Measurements from ENCODE around the gene SMARCC2.

The SMARCC2 gene

DNA sequence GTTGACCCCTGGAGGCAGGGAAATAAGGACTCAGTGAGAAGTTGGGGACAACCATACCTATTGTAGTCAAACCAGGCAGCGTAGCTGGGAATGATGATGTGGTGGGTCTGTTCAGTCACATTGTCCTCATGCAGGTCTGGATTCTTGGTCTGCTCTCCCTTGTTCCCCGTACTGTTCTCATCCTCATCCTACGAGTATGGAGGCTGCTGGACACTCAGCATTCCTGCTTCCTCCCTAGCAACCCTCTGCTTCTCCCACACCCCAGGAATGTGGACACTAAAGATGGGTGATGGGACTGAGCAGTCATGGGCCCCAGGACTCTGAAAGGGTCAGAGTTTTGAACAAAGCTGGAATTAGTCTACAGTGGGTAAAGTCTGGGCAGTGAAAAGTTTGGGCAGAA is 10.9 kb downstream of the SMARCC2 start:
- no peak overlapping the region for H3K27ac ChIP-seq
- no peak overlapping the region for H3K4me3 ChIP-seq

DNA sequence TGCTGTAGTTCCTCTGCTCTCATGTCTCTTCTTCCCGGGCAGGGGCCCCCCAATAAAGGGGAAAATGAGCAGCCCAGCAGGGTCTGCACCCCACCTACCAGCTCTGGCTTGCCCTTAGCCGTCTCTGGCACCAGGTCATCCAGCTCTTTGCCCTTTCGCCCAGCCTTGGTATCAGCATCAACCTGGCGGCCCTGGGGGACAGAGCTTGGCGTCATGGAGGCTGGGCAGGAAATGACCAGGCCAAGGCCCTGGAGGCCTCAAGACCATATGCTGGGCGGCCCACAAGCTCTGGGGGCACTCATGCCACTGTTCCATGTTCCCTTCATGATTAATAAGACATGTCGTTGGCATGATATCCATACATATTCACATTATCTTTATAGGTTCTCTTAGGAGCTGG is 16.4 kb downstream of the SMARCC2 start:
- Histone ChIP-seq H3K4me3 (no peak overlapping the region), H3K27ac (no peak overlapping the region)

DNA sequence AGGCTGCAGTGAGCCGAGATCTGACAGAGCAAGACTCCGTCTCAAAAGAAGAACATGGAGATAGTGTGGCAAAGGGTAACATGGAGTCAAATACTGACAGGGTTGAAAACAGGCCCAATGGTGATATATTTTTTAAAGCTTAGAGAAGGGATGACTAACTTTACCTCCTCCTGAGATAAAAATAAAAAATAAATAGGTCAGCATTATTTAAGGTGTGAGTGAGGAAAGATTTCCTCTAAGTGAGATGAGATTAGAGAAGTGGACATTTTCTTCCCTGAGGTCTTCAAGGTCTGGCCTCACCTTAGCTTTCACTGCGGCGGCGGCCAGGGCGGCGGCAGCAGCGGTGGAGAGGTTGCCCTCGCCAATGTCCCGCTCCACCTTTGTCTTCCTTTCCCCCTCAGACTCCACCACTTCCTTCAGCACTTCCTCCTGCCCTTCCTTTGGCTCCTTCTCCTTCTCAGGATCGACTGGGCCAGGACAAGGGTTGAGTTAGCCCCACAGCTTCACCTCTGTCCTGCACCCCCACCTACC is 20.0 kb downstream of the SMARCC2 start:
- H3K27ac ChIP-seq: no peak overlapping the region
- H3K4me3 ChIP-seq: no peak overlapping the region

DNA sequence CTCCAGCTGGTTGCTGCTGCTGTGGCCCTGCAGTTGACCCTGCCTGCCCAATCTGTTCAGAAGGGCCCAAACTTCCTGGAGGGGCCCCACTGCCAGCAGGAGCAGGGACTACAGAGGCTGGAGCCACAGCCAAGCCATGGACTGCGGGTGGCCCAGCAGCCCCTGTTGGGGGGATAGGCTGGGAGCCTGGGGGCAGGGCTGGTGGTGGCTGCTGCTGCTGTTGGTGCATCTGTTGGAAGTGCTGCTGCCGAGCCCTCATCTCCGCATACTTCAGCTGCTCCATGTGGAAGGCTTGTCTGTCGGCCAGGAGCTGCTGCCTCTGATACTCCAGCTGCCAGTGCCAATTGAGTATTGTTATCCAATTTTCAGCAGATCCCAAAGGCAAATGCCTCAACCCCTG is 23.9 kb downstream of the SMARCC2 start:
- peak overlapping the region in 2 of 21 experiments; percentile 23 to 28 for H3K27ac ChIP-seq
- no peak overlapping the region for H3K4me3 ChIP-seq

DNA sequence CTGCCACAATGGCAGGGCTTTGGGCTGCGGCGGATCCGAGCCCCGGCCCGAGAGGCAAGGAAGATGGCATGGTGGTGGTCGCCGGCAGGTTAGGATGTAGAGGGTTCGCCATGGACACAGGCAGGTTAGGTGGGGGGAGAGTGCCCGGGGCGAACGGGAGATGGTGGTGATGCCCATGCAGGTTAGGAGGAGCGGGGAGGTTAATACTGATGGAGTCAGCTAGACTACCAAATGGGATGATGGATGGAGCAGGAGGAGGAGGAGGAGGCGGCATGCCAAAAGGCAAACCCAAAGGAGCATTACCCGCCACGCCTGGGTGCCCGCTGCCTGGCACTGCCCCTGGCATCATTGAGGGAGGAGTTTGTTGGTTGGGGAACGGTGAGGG is 24.9 kb downstream of the SMARCC2 start:
- no peak overlapping the region for H3K27ac ChIP-seq
- no peak overlapping the region for H3K4me3 ChIP-seq

DNA sequence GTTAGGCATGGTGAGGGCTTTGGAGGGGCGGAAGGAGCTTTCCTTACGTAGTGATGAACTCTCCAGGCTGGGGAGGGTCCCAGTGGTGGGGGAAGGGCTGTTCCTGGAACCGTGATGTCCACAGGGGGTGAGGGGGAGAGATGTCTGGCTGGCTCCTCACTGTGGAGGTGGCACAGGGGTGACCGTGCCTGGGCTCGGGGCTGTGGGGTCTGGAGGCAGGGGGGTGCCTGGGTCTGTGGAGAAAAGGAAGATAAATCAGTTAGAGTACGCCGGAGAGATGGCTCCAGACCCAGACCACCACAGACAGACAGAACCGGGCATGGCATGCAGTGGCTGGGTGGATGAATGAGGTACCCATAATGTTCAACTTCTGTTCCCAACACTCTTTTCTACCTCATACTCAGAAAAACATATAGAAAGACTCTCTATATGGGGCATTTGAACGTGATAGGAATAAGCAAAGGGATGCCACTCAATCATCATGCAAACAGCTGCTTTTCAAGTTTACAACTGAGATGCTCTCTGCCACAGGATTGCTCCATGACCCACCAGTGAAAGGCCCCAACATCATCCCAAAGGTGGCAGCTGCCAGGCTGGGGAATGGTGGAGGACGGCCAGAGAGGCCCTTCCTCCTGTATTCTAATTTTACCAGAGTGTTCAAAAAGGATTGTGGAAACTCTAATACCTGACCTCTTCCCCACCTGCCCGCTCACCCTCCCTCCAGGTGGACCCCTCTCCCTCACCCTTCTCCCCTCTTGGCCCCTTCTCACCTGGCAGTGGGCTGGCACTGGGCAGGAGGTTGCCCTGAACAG is 25.5 kb downstream of the SMARCC2 start:
- Histone ChIP-seq H3K4me3 (no peak overlapping the region), H3K27ac (peak overlapping the region in 1 of 21 experiments; percentile 31)

DNA sequence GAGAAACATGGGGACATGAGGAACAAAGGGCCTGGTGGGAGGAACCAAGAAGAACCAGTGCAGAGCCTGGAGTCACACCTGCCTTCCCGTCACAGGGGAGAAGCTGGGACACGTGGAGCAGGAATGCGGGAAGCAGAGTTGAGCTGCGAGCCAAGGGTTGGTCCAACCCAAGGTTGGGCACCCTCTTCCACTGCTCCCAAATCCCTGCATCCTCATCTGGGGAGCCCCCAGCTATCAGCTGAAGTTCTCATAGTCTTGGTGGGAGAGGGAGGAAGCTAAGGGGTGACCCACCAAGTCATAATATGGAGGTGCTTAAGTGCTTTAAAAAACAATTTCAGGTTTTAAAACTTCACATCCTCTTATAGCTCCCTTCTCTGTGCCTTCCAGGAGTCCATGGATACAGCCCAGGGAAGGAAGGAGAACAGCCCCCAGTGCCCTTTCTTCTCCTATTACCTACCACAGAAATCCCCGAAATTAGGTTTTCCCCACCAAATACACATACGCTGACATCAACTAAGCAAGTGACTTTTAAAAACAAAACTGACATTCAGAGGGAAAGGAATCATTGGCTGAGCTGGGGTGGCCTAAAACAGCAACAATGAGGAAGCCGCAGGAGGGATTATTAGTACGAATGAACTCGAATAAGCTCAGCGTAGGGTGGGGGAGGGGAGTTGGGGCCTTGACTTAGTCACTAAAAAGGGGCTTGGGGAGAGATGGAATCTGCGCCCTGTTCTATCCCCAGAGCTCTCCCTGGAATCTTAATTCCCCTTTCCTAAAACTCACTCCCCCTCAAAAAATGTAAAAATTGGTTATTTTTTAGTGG is 26.6 kb downstream of the SMARCC2 start:
- Histone ChIP-seq H3K27ac (peak overlapping the region in 1 of 21 experiments; percentile 11), H3K4me3 (no peak overlapping the region)

DNA sequence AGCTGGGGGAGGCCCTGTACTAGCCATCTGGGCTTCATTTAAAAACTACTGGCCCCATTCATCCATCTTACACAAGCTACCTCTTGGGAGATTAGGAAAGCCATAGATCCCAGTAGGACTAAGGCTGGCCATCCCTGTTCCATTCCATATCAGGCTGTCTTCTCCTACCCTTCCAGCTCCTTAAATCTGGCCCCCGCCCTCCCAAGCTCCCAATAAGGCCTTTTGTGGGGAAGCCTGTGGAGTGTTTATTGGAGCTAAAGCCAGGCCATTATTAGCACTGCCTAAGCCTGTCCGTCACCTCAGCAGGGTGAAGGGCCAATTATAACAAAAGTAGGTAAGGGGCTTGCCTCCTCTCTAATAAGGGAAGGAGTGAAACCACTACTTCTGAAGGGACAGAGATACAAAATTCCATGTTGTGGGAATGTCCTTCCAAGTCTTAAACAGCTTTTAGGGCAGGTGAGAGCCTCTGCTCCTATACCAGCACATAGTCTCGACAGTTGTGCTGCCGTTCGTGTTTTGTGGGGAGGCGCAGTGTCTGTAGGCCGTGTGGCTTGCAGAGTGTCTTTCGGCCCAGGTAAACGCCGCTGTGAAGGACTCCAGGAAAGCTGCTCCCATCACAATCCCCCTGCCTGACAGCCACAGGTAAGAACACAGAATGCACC is 27.5 kb downstream of the SMARCC2 start:
- H3K4me3 ChIP-seq: no peak overlapping the region
- peak overlapping the region in 9 of 21 experiments; percentile 9 to 98 (median 94) for H3K27ac ChIP-seq

DNA sequence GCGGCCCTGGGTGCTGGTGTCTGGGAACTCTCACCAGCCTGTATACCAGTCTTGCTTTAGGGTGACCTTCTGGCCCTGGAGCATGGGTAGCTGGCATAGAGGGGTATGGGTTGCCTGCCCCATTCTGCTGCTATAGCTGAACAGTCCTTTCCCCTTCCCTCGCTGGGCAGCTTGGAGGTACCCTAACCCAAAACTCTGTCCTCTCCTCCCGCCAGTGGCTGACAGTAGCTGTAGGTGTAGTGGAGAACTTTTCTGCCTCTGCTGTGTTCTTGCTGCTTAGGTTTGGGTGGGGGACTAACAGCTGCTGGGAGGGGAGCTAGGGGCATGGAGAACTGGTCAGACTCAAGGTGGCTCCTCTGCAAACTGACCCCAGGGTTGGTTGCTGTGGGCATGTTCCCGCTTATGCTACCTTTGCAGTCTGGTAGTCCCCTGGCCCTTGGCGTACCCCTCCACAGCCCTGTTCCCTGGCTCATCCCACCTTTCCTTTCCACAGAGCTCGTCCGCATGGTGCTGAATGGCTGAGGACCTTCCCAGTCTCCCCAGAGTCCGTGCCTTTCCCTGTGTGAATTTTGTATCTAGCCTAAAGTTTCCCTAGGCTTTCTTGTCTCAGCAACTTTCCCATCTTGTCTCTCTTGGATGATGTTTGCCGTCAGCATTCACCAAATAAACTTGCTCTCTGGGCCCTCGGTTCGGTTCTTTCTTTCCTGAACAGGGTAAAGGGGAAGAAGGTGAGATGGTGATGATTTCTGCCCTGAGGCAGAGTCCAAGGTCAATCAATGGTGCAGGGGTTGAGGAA is 28.2 kb downstream of the SMARCC2 start:
- Histone ChIP-seq H3K4me3 (peak overlapping the region in 6 of 7 experiments; percentile 64 to 79 (median 76)), H3K27ac (peak overlapping the region in 19 of 21 experiments; percentile 6 to 99 (median 97))

DNA sequence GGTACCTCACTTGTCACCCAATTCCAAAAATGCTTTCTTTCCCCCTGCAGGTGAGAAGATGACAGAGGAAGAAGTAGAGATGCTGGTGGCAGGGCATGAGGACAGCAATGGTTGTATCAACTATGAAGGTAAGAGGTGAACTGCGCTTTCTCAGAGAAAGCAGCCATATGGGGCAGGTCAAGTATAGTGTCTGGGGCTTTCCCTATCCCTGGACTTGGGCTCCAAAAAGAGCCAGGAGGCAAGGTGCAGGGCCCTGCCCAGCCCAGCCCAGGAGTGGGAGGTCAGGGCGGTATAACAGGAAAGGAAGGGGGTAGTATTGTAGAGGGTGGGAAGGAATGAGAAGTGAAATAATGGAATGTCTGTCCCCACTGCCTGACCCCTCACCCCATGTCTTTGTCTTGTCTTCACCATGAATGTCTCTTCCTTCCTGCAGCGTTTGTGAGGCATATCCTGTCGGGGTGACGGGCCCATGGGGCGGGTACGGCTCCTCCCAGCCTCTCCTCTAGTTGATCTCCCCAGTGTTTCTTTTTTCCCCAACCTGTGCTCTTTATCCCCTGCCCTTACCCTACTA is 29.0 kb downstream of the SMARCC2 start:
- H3K27ac ChIP-seq: peak overlapping the region in 19 of 21 experiments; percentile 6 to 99 (median 97)
- H3K4me3 ChIP-seq: peak overlapping the region; percentile 64 to 79 (median 76)

DNA sequence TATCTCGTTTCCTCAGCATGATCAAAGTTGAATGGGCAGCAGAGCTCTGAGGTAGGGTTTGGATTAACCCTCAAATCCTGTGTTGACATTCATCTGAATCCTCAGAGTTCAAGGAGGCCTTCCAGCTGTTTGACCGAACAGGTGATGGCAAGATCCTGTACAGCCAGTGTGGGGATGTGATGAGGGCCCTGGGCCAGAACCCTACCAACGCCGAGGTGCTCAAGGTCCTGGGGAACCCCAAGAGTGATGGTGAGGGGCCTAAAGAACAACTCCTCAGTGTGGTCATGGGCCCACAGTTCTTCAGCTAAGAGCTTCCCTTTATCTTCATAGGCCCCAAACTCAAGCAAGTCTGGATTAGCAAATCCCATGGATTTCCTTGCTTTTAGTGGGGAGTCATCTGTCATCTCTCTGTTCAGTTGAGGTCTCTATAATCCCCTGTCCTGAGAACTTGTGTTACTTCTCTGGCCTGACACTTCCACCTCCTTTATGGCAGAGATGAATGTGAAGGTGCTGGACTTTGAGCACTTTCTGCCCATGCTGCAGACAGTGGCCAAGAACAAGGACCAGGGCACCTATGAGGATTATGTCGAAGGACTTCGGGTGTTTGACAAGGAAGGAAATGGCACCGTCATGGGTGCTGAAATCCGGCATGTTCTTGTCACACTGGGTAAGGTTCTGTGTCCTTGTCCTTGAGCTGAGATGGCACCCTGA is 29.6 kb downstream of the SMARCC2 start:
- H3K4me3 ChIP-seq: peak overlapping the region; percentile 64 to 79 (median 76)

DNA sequence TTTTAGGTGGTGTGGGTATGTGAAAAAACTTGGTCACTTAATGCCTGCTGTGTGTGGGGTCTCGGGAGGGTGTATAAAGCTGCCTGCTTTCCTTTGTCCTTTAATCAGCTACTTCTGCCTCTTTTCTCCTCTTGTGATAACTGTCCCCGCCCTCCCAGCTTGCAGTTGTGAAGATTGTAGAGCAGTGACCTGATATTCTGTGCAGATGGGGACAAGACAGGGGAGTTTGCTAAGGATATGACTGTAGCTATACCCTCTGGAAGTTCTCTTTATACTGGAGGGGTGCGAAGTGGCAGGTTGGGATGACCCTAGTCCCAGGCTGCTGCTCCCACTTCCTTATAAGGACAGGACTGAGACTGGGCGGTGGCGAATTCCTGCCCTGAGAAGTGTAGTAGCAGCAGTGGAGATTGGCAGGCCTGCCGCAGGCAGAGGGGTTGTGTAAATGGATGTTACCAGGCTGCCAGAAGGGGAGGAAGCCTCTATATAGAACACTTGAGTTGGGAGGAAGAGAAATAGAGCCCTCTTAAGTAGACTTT is 30.3 kb downstream of the SMARCC2 start:
- Histone ChIP-seq H3K4me3 (peak overlapping the region; percentile 64 to 79 (median 76)), H3K27ac (peak overlapping the region; percentile 82 to 99 (median 97))

More for the DNA sequence above, 29.6 kb downstream of the SMARCC2 start:
- H3K27ac ChIP-seq: peak overlapping the region in 20 of 21 experiments; percentile 94 to 99 (median 97)

DNA sequence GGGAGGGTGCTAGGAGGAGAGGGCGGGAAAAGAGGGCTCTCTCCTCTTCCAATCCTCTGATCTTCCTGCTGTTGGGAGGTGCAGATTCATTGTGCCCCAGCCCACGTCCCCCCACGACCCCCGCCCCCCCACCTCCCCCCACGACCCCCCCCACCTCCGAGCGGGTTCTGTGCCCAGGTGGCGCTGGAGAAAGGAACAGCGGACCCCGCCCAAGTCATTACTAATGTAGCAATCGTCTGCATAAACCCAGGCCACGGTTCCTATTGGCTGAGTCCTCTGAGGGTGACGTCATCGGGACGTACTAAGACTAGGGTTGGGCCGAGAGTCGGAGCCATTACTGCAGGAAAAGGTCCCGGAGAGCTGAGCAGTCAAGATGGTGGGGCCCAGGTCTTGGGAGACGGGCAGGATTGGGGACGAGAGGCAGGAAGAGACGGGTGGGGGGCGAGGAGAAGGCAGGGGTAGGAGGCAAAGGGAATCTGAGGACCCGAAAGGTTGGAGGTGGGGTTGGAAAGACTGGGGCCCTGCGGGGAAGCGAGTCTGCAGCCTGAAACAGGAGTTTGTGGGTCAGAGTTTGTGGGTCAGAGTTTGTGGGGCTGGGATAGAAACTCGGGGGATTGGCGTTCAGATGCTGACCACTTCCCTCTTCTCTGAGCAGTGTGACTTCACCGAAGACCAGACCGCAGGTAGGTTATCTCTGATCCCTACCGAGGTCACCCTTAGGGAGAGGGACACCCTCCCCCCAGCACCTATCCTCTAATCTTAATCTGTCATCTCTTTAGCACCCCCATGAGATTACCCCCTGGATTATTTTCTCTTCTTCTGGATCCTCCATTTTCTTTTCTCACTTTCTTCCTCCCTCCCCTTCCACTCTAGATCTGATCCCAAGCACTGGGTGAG is 31.0 kb downstream of the SMARCC2 start, which contains the start of gene MYL6:
TSS of gene MYL6 (plus strand) at position 331 of the 897 bp plus-strand sequence. CDS start at position 374, 43 bp downstream.
- peak within 1 kb of the TSS; percentile 64 to 79 (median 76) for H3K4me3 ChIP-seq
- H3K27ac ChIP-seq: peak within 1 kb of the TSS; percentile 82 to 99 (median 97)

DNA sequence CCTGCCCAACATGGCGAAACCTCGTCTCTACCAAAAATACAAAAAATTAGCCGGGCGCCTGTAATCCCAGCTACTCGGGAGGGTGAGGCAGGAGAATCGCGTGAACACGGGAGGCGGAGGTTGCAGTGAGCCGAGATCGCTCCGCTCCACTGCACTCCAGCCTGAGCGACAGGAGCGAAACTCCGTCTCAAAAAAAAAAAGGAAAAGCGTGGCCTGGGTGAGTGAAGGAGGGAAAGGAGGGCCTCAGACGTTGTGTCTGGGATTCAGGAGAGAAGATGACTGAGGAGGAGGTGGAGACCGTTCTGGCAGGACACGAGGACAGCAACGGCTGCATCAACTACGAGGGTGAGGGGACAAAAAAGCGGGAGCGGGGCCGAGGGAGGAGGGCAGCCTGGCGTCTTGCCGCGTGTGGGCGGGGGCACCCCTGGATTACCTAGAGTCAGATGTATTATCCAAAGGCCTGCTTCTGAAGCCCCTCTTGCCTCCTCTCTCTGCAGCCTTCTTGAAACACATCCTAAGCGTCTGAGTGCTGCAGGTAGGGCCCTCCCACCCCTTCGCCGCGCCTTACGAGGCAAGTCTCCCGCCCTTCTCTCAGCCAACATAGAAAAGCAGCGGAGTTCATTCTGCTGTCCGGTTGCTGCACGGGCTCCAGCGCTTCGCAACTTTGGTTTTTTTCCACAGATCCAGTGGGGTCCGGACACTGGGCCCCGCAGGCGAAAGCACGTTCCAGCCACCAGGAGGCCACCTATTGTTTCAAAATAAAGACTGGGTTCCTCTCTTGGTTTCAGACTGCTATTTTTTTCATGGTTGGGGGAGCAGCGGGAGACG is 31.9 kb downstream of the SMARCC2 start:
- Histone ChIP-seq H3K4me3 (peak overlapping the region; percentile 64 to 79 (median 76)), H3K27ac (peak overlapping the region in 20 of 21 experiments; percentile 94 to 99 (median 97))

DNA sequence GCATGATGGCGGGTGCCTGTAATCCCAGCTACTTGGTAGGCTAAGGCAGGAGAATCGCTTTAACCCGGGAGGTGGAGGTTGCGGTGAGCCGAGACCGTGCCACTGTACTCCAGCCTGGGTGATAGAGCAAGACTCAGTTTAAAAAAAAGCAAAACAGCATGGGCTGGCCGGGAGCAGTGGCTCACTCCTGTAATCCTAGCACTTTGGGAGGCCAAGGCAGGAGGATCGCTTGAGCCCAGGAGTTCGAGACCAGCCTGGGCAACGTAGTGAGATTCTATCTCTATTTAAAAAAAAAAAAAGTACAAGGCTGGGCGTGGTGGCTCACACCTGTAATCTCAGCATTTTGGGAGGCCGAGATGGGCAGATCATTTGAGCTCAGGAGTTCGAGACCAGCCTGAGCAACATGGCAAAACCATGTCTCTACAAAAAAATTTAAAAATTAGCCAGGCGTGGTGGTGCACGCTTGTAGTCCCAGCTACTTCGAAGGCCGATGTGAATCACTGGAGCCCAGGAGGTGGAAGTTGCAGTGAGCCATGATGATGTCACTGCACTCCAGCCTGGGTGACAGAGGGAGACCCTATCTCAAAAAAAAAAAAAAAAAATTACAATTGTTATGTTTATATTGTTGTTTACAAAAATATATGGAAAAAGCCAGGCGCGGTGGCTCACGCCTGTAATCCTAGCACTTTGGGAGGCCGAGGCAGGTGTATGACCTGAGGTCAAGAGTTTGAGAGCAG is 32.7 kb downstream of the SMARCC2 start:
- Histone ChIP-seq H3K4me3 (peak overlapping the region; percentile 64 to 79 (median 76)), H3K27ac (peak overlapping the region in 20 of 21 experiments; percentile 94 to 99 (median 97))

Data from skin epidermis (tissue), 12 donors.